Measurements from ENCODE around the gene ZFAND5.

DNA sequence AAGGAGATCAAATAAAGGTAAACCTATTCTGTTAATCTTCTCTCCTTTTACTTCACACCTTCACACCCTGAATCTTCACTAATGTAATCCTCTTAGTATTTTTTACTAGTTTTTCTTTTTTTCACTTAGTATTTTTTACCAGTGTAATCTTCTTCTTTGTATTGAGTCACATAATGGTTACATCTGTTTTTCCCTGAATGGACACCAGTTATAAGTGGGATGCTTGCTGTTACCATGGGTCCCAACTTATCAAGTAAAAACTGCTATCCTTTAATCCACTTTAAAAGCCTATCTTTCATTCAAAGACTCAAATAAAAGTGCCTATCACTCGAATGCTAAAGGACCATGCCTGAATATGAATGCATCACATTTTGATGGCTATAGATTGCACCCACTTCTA is 15.1 kb downstream of the ZFAND5 start:
- TF ChIP-seq POLR2A (IDR thresholded peaks at IDR 0.05; ENCODE audit: low read length) (no peak), GATA1 (IDR thresholded peaks at IDR 0.05; ENCODE audit: low read depth, low read length) (no peak)
